NOMO-1 treated with dmso at 0.1 percent for 144 hours (cell line): Measurements from ENCODE around the gene RETSAT.
A peak's percentile ranks its signal among the peaks of the same experiment; 100 is the strongest.

ENCODE experiments used
- DNase-seq: peaks from one replicate; lab custom pipeline; 2025; ENCODE audit not compliant: unreplicated experiment; lab: John Stamatoyannopoulos, UW

The RETSAT gene

GRCh38 chr2:85309699-85310321 lies 44.5 kb downstream of the RETSAT start:
- DNase-seq: peak; percentile 18

- DNase-seq: no peak
Observed at GRCh38 chr2:85308896-85309555, 45.3 kb downstream of the RETSAT start.

- no peak for DNase-seq
Observed at GRCh38 chr2:85308201-85308600, 46.1 kb downstream of the RETSAT start.

- DNase-seq: no peak
Observed at GRCh38 chr2:85307527-85307897, 46.8 kb downstream of the RETSAT start.

- DNase-seq: no peak
Observed at GRCh38 chr2:85303780-85304531, 50.4 kb downstream of the RETSAT start.

- no peak for DNase-seq
Observed at GRCh38 chr2:85302121-85302520, 52.2 kb downstream of the RETSAT start.
